Measurements from ENCODE around the gene LRRC72. TPM values are rescaled to one million over a fixed set of nuclear protein-coding genes. Genes with fewer than 3 reads are reported as not detected.

Gene LRRC72
- total and polyA plus RNA-seq, 9 of the 15 experiments (the other 6 are each of a cell fraction or from before 2014, with no cell fraction given) = 0.10 TPM; not detected in 8

- TF ChIP-seq ZNF280B (CRISPR knock-in tag; IDR thresholded peaks at IDR 0.05) = no peak
- no peak for TF ChIP-seq SLC30A9 (CRISPR knock-in tag; IDR thresholded peaks at IDR 0.05)
- TF ChIP-seq SNAPC5 (CRISPR knock-in tag; IDR thresholded peaks at IDR 0.05) = no peak
- no peak for TF ChIP-seq E2F3 (CRISPR knock-in tag; IDR thresholded peaks at IDR 0.05)
- TF ChIP-seq MEIS2 (IDR thresholded peaks at IDR 0.05; ENCODE audit: partially characterized antibody) = peak; percentile 52
- no peak for TF ChIP-seq ZNF830 (CRISPR knock-in tag; IDR thresholded peaks at IDR 0.05)
- peak in 1 of 2 experiments; percentile 84; a peak in 2 of 4 replicates for TF ChIP-seq RCOR1 (IDR thresholded peaks at IDR 0.05; ENCODE audit: borderline replicate concordance in 1 of 2, low read depth in 2 of 2, low read length in 2 of 2)
- TF ChIP-seq SOX6 (IDR thresholded peaks at IDR 0.05) = peak; percentile 23; the same call in 1 of the 2 replicates
- TF ChIP-seq HOXB6 (CRISPR knock-in tag; IDR thresholded peaks at IDR 0.05; ENCODE audit: borderline replicate concordance) = no peak
- TF ChIP-seq ZNF232 (CRISPR knock-in tag; IDR thresholded peaks at IDR 0.05) = no peak
Measured at GRCh38 chr7:16590424-16590823, 63.8 kb downstream of the LRRC72 start (continued).

- DNase-seq (ENCODE audit: extremely low read depth in 1 of 4, low spot score in 3 of 4) (no peak), FAIRE-seq (no peak), ATAC-seq (no peak)
- TF ChIP-seq HNRNPLL (IDR thresholded peaks at IDR 0.05; ENCODE audit: low read depth, low read length, poor library complexity, severe bottlenecking) (no peak), MAZ (CRISPR knock-in tag; conservative IDR thresholded peaks at IDR 0.05 in 1 of 2, IDR thresholded peaks at IDR 0.05 in 1 of 2) (no peak), ZC3H8 (IDR thresholded peaks at IDR 0.05) (no peak), ZNF175 (CRISPR knock-in tag; IDR thresholded peaks at IDR 0.05; ENCODE audit: low read depth) (no peak), FOXJ2 (tag; IDR thresholded peaks at IDR 0.05) (no peak), ZNF212 (CRISPR knock-in tag; IDR thresholded peaks at IDR 0.05) (no peak), ZNF449 (CRISPR knock-in tag; IDR thresholded peaks at IDR 0.05) (no peak)
- Histone ChIP-seq H3K27me3 (ENCODE audit: control insufficient read depth in 2 of 2, insufficient read depth in 2 of 2, low read length in 2 of 2) (no peaks in the 10 kb centered on the region), H3K36me3 (ENCODE audit: control insufficient read depth, insufficient read depth, low read length) (no peaks in the 10 kb centered on the region), H3K4me2 (ENCODE audit: insufficient read depth, low read length) (no peak overlapping the region), H4K20me1 (replicated peaks; ENCODE audit: control insufficient read depth, insufficient read depth, low read length) (no peaks in the 10 kb centered on the region), H3K9me1 (ENCODE audit: control insufficient read depth, insufficient read depth, low read length) (no peaks in the 10 kb centered on the region), H3K4me3 (no peak overlapping the region), H2AFZ (ENCODE audit: low read depth, low read length) (no peak overlapping the region), H3K4me1 (replicated peaks in 1 of 2; ENCODE audit: control insufficient read depth in 2 of 2, insufficient read depth in 2 of 2, low read length in 2 of 2) (peaks cover 0 to 9% of the 10 kb centered on the region in 2 experiments; a peak in 2 of 5 replicates), H3K27ac (ENCODE audit: extremely low read depth, low read depth, low read length) (no peak overlapping the region), H3K79me2 (ENCODE audit: control insufficient read depth, insufficient read depth, low read length) (no peaks in the 10 kb centered on the region), H3K9ac (ENCODE audit: insufficient read depth in 1 of 2, low read depth in 2 of 2, low read length in 2 of 2) (no peak overlapping the region), H3K9me3 (replicated peaks; ENCODE audit: control insufficient read depth, insufficient read depth, low read depth, low read length) (no peaks in the 10 kb centered on the region)
- ChIA-PET POLR2A (no interaction called here), CTCF (ENCODE audit: low intra/inter-chr PET ratio) (no interaction called here)
- intact Hi-C loops (cut with micrococcal nuclease) = no loop called here
- in situ Hi-C loops (cut with MboI) = no loop called here
- WGBS (ENCODE audit: insufficient coverage, low coverage, missing lambda C conversion rate) = 88% methylated on average over 3 of the region's 3 CpGs
- no TSS peak for BruUV-seq (replicated peaks)
Measured at GRCh38 chr7:16592395-16592794, 65.8 kb downstream of the LRRC72 start.
